ENCODE measurements around the gene CAMK2B. TPM values are rescaled to one million over a fixed set of nuclear protein-coding genes. Genes with fewer than 3 reads are reported as not detected.
"Not testable (repeated sequence)": the region's sequence is repeated elsewhere in the genome, so short reads cannot be mapped to it uniquely, and the experiment has no call there.

The CAMK2B gene
- total RNA-seq, 2 experiments from 2014 or later = not detected

DNA sequence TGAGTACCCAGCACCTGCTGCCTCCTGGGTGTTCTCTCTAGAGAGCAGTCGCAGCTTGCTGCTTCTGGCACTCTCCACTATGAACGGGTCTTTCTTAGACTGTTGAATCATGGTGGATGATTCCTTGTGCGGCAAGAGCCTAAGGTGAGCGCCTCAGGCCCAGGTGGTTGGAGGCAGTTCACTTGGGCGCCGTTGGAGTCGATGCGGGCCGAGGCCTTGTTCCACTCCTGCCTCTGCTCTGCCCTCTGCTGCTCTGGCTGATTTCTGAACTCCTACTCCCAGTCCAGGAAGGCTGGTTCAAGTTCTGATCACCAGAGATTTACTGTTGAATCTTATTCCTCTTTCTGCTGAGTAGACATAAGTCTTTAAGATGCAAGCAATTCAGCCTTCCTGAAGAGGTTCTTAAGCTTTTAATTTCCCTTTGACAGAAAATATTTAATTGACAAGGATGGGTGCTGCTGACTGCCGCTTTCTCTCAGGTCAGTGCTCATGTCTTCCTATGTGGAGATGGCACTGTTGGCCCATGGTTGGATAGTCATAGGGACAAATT is 114.2 kb downstream of the CAMK2B start:
- POLR2A ChIA-PET = no interaction called here
- peaks cover 42% of the 10 kb centered on the region for H3K36me3 Mint-ChIP-seq (ENCODE audit: low read depth)

DNA sequence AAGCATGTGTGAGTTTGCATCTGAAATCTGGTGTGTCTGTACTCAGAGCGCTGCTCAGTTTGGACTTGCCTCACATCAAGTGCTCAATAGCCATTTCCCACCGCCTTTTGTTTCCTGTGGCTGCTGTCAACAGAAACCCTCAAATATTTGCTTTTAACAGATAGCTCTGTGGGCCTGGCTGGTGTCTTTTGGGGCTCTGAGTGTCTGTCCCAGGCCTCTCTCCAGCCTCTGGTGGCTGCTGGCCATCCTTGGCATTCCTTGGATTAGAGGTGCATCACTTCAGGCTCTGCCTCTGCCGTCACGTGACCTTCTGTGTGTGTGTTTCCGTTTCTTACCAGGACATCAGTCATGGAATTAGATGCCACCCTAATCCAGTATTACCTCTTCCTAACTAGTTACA is 115.3 kb downstream of the CAMK2B start:
- CTCF ChIA-PET = interaction anchor here (0.7 kb wide), 1 partner anchor 129 kb away, joined by 3 read pairs; no protein-coding TSS in a partner anchor

More for the DNA sequence above, 114.2 kb downstream of the CAMK2B start:
- Mint-ChIP-seq H3K4me1 (peaks cover 2% of the 10 kb centered on the region), H3K9me3 (no peaks in the 10 kb centered on the region), H3K4me3 (no peak overlapping the region), H3K27ac (no peak overlapping the region), H3K27me3 (no peaks in the 10 kb centered on the region)
- DNase-seq = no peak
- CTCF ChIA-PET = interaction anchor here (1.6 kb wide), 1 partner anchor 10 kb away, joined by 5 read pairs; the partner anchor contains the start of gene YKT6

GRCh38 chr7:44208085-44208484 is 117.3 kb downstream of the CAMK2B start:
- H3K9me3 Mint-ChIP-seq = no peaks in the 10 kb centered on the region
- DNase-seq = no peak
- no peaks in the 10 kb centered on the region for H3K27me3 Mint-ChIP-seq
- peaks cover 10% of the 10 kb centered on the region for H3K4me1 Mint-ChIP-seq
- peaks cover 57% of the 10 kb centered on the region for H3K36me3 Mint-ChIP-seq (ENCODE audit: low read depth)
- POLR2A ChIA-PET = no interaction called here
- CTCF ChIA-PET = interaction anchor here (1.0 to 1.5 kb wide), 2 partner anchors 16 to 68 kb away, joined by 3 read pairs; no protein-coding TSS in a partner anchor
- H3K4me3 Mint-ChIP-seq = no peak overlapping the region
- H3K27ac Mint-ChIP-seq = no peak overlapping the region

More for the DNA sequence above, 115.3 kb downstream of the CAMK2B start:
- Mint-ChIP-seq H3K27me3 (no peaks in the 10 kb centered on the region), H3K27ac (no peak overlapping the region), H3K4me3 (no peak overlapping the region), H3K4me1 (peaks cover 2% of the 10 kb centered on the region), H3K9me3 (no peaks in the 10 kb centered on the region), H3K36me3 (ENCODE audit: low read depth) (peaks cover 48% of the 10 kb centered on the region)
- DNase-seq = no peak
- POLR2A ChIA-PET = no interaction called here

GRCh38 chr7:44206008-44206407 is 119.4 kb downstream of the CAMK2B start:
- peaks cover 44% of the 10 kb centered on the region for H3K36me3 Mint-ChIP-seq (ENCODE audit: low read depth)
- CTCF ChIA-PET = interaction anchor here (1.2 kb wide), 1 partner anchor 9 kb away, joined by 5 read pairs; no protein-coding TSS in a partner anchor
- H3K4me3 Mint-ChIP-seq = no peak overlapping the region
- H3K4me1 Mint-ChIP-seq = peaks cover 23% of the 10 kb centered on the region
- H3K27me3 Mint-ChIP-seq = no peaks in the 10 kb centered on the region
- no peaks in the 10 kb centered on the region for H3K9me3 Mint-ChIP-seq
- DNase-seq = no peak
- no peak overlapping the region for H3K27ac Mint-ChIP-seq
- POLR2A ChIA-PET = no interaction called here

DNA sequence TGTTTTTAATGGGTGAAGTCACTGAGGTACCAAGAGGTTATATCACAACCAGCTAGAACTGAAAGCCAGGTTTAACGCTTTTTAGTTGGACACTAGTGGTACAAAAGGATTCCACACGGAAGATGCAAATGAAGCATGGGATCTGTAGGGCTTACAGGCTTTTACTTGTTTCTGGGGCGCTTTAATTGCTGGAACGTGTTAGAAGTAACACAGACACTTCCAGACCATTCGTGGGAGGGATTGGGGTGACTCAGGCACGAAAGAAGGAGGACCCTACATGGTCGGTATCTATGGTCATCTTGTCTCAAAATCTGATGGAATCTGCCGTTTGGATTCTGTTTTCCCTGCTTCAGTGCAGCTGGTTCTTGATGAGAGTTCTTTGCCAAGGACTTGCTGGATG is 123.6 kb downstream of the CAMK2B start:
- H3K27ac Mint-ChIP-seq = peak overlapping the region; percentile 89
- POLR2A ChIA-PET = no interaction called here
- H3K4me3 Mint-ChIP-seq = peak overlapping the region; percentile 86
- CTCF ChIA-PET = interaction anchor here (1.4 to 2.0 kb wide), 4 partner anchors 10 to 296 kb away, joined by 3 to 6 read pairs (median 6); partner anchors contain the start of gene NUDCD3
- DNase-seq = no peak
- no peaks in the 10 kb centered on the region for H3K9me3 Mint-ChIP-seq
- peaks cover 20% of the 10 kb centered on the region for H3K36me3 Mint-ChIP-seq (ENCODE audit: low read depth)
- peaks cover 9% of the 10 kb centered on the region for H3K27me3 Mint-ChIP-seq
- peaks cover 27% of the 10 kb centered on the region for H3K4me1 Mint-ChIP-seq

- Mint-ChIP-seq H3K4me3 (peak within 1 kb of the TSS; percentile 86), H3K27me3 (peaks cover 9% of the 10 kb centered on the region), H3K4me1 (peaks cover 33% of the 10 kb centered on the region), H3K9me3 (no peaks in the 10 kb centered on the region), H3K36me3 (ENCODE audit: low read depth) (peaks cover 20% of the 10 kb centered on the region), H3K27ac (peak within 1 kb of the TSS; percentile 89)
- DNase-seq = peak; percentile 97
- ChIA-PET CTCF (interaction anchor here (0.6 to 2.0 kb wide), 11 partner anchors 11 to 435 kb away, joined by 3 to 6 read pairs (median 4); partner anchors contain the start of gene NUDCD3), POLR2A (interaction anchor here (0.5 to 0.7 kb wide), 2 partner anchors 103 to 176 kb away, joined by 3 read pairs; no protein-coding TSS in a partner anchor)
These were observed 124.5 kb downstream of the CAMK2B start, which contains the start of gene YKT6 for GRCh38 chr7:44200699-44201461. YKT6 (plus strand) TSS chr7:44200978; CDS start chr7:44201136, 158 bp downstream.

DNA sequence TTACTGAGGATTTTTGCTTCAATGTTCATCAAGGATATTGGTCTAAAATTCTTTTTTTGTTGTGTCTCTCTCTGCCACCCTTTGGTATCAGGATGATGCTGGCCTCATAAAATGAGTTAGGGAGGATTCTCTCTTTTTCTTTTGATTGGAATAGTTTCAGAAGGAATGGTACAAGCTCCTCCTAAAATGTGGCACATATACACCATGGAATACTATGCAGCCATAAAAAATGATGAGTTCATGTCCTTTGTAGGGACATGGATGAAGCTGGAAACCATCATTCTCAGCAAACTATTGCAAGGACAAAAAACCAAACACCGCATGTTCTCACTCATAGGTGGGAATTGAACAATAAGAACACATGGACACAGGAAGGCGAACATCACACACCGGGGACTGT is 125.2 kb downstream of the CAMK2B start:
- H3K4me1 Mint-ChIP-seq = peaks cover 34% of the 10 kb centered on the region
- H3K4me3 Mint-ChIP-seq = peak overlapping the region; percentile 41
- H3K27me3 Mint-ChIP-seq, H3K9me3 Mint-ChIP-seq, DNase-seq, H3K27ac Mint-ChIP-seq: not testable (repeated sequence)
- CTCF ChIA-PET = interaction anchor here (0.6 to 2.0 kb wide), 8 partner anchors 12 to 289 kb away, joined by 3 to 6 read pairs (median 4); partner anchors contain the start of gene NUDCD3
- peaks cover 15% of the 10 kb centered on the region for H3K36me3 Mint-ChIP-seq (ENCODE audit: low read depth)
- POLR2A ChIA-PET = interaction anchor here (0.5 to 0.7 kb wide), 2 partner anchors 103 to 175 kb away, joined by 3 read pairs; no protein-coding TSS in a partner anchor

- Mint-ChIP-seq H3K36me3 (ENCODE audit: low read depth) (no peaks in the 10 kb centered on the region), H3K4me1 (peaks cover 22% of the 10 kb centered on the region), H3K9me3 (no peaks in the 10 kb centered on the region), H3K27ac (no peak overlapping the region), H3K4me3 (no peak overlapping the region), H3K27me3 (peaks cover 9% of the 10 kb centered on the region)
- ChIA-PET CTCF (interaction anchor here (2.0 kb wide), 1 partner anchor 8 kb away, joined by 5 read pairs; no protein-coding TSS in a partner anchor), POLR2A (no interaction called here)
- DNase-seq = no peak
These were observed 127.9 kb downstream of the CAMK2B start for GRCh38 chr7:44197474-44197873.

- H3K4me1 Mint-ChIP-seq = peaks cover 12% of the 10 kb centered on the region
- H3K27me3 Mint-ChIP-seq = peaks cover 9% of the 10 kb centered on the region
- H3K4me3 Mint-ChIP-seq = no peak overlapping the region
- CTCF ChIA-PET = interaction anchor here (1.7 to 2.0 kb wide), 2 partner anchors 9 to 116 kb away, joined by 5 read pairs; no protein-coding TSS in a partner anchor
- peak; percentile 45 for DNase-seq
- H3K27ac Mint-ChIP-seq = no peak overlapping the region
- no peaks in the 10 kb centered on the region for H3K9me3 Mint-ChIP-seq
- H3K36me3 Mint-ChIP-seq (ENCODE audit: low read depth) = no peaks in the 10 kb centered on the region
- POLR2A ChIA-PET = interaction anchor here (0.6 kb wide), 1 partner anchor 112 kb away, joined by 8 read pairs; no protein-coding TSS in a partner anchor
These were observed 128.9 kb downstream of the CAMK2B start for GRCh38 chr7:44196450-44196872.

DNA sequence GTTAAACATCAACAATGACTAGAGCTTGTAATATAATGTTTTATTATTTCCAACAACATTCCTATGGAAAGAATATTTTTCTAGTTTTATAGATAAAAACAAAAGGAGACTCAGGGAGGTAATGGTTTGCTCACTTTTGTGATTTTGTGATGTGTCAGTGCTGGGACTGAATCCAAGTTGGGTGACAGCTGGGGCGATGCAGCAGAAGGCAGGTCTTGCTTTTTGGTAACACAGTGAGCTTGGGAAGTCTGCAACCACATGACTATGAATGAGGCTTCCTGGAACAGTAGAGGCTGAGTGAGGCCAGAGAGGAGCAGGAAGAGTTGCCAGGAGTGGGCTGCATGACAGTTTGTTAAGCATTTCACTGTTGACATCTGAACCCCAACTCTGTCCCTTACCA is 129.5 kb downstream of the CAMK2B start:
- DNase-seq = no peak
- Mint-ChIP-seq H3K4me1 (peaks cover 11% of the 10 kb centered on the region), H3K27me3 (peaks cover 11% of the 10 kb centered on the region), H3K27ac (no peak overlapping the region), H3K4me3 (no peak overlapping the region), H3K36me3 (ENCODE audit: low read depth) (no peaks in the 10 kb centered on the region), H3K9me3 (no peaks in the 10 kb centered on the region)
- POLR2A ChIA-PET = no interaction called here
- CTCF ChIA-PET = interaction anchor here (0.9 to 2.0 kb wide), 3 partner anchors 10 to 115 kb away, joined by 4 to 5 read pairs (median 5); no protein-coding TSS in a partner anchor

GRCh38 chr7:44194562-44195145 is 130.7 kb downstream of the CAMK2B start:
- H3K27ac Mint-ChIP-seq = no peak overlapping the region
- H3K4me3 Mint-ChIP-seq = no peak overlapping the region
- H3K4me1 Mint-ChIP-seq = peaks cover 7% of the 10 kb centered on the region
- no peak for DNase-seq
- H3K27me3 Mint-ChIP-seq = peaks cover 11% of the 10 kb centered on the region
- H3K9me3 Mint-ChIP-seq = no peaks in the 10 kb centered on the region
- no peaks in the 10 kb centered on the region for H3K36me3 Mint-ChIP-seq (ENCODE audit: low read depth)
- CTCF ChIA-PET = no interaction called here
- POLR2A ChIA-PET = no interaction called here

GRCh38 chr7:44194069-44194468 is 131.3 kb downstream of the CAMK2B start:
- Mint-ChIP-seq H3K27ac (no peak overlapping the region), H3K36me3 (ENCODE audit: low read depth) (no peaks in the 10 kb centered on the region), H3K4me1 (peaks cover 7% of the 10 kb centered on the region), H3K4me3 (no peak overlapping the region), H3K9me3 (no peaks in the 10 kb centered on the region), H3K27me3 (peaks cover 11% of the 10 kb centered on the region)
- CTCF ChIA-PET = no interaction called here
- POLR2A ChIA-PET = no interaction called here
- DNase-seq = no peak
